Mesenteric fat pad (tissue), 1 donor: Measurements from ENCODE around the gene FER1L5. TPM values are rescaled to one million over a fixed set of nuclear protein-coding genes. Genes with fewer than 3 reads are reported as not detected.

ENCODE experiments used
- DNase-seq: peaks from one replicate; pipeline ENCODE4 v3.0.0-alpha.2; 2020; ENCODE audit warnings: low spot score
- long read RNA-seq: library from polyadenylated mRNA; unstranded; transcript quantifications from one replicate; pipeline ENCODE4 v2.0.0, GENCODE V29; 2020
- total RNA-seq: library from RNA; stranded (reverse); fragmentation: NEBNext Ultra II Directional; extraction: Animal tissue kit (Norgen Biotek cat#: 25700); gene quantifications from one replicate; pipeline ENCODE4 v1.2.1, GENCODE V29; 2021
- donor health status: DM: yes; HTN: yes; CAD: no.

The FER1L5 gene
- total RNA-seq, result 0.06 TPM
- long read RNA-seq, partial matches to known transcripts, result 0 of 1 reads
- long read RNA-seq, other reads (novel, unspliced or antisense), result 1 of 1 reads

- no peak for DNase-seq
These were observed at the start of gene FER1L5 for GRCh38 chr2:96642564-96643360. Gene FER1L5 (plus strand): TSS chr2:96642764. CDS start chr2:96642837, 73 bp downstream.

GRCh38 chr2:96594282-96594681 lies 48.3 kb upstream of the FER1L5 start:
- no peak for DNase-seq

GRCh38 chr2:96594691-96595152 lies 47.8 kb upstream of the FER1L5 start:
- DNase-seq, result no peak

- DNase-seq, result no peak
These were observed 46.0 kb upstream of the FER1L5 start for GRCh38 chr2:96596596-96596995.

GRCh38 chr2:96599941-96600340 lies 42.6 kb upstream of the FER1L5 start:
- DNase-seq, result no peak

GRCh38 chr2:96601382-96602292 lies 40.9 kb upstream of the FER1L5 start:
- no peak for DNase-seq

GRCh38 chr2:96602330-96602823 lies 40.2 kb upstream of the FER1L5 start:
- DNase-seq, result no peak

GRCh38 chr2:96604104-96604503 lies 38.5 kb upstream of the FER1L5 start:
- DNase-seq, result no peak

- no peak for DNase-seq
These were observed 33.8 kb upstream of the FER1L5 start for GRCh38 chr2:96608469-96609455.

- DNase-seq, result no peak
These were observed 26.4 kb upstream of the FER1L5 start for GRCh38 chr2:96616128-96616527.

- DNase-seq, result no peak
These were observed 26.0 kb upstream of the FER1L5 start for GRCh38 chr2:96616535-96616934.

- no peak for DNase-seq
These were observed 25.6 kb upstream of the FER1L5 start for GRCh38 chr2:96617012-96617411.

GRCh38 chr2:96618596-96619283 lies 23.8 kb upstream of the FER1L5 start:
- DNase-seq, result no peak

GRCh38 chr2:96622544-96622943 lies 20.0 kb upstream of the FER1L5 start:
- DNase-seq, result no peak

GRCh38 chr2:96623116-96623515 lies 19.4 kb upstream of the FER1L5 start:
- no peak for DNase-seq

GRCh38 chr2:96625571-96626552 lies 16.7 kb upstream of the FER1L5 start:
- no peak for DNase-seq

GRCh38 chr2:96626553-96626942 lies 16.0 kb upstream of the FER1L5 start:
- DNase-seq, result no peak

- no peak for DNase-seq
These were observed 10.6 kb upstream of the FER1L5 start for GRCh38 chr2:96631804-96632435.
